Measurements from ENCODE around the gene BPIFB4. TPM values are rescaled to one million over a fixed set of nuclear protein-coding genes. Genes with fewer than 3 reads are reported as not detected.

Gene BPIFB4
- total and polyA plus RNA-seq, 10 donors: not detected

DNA sequence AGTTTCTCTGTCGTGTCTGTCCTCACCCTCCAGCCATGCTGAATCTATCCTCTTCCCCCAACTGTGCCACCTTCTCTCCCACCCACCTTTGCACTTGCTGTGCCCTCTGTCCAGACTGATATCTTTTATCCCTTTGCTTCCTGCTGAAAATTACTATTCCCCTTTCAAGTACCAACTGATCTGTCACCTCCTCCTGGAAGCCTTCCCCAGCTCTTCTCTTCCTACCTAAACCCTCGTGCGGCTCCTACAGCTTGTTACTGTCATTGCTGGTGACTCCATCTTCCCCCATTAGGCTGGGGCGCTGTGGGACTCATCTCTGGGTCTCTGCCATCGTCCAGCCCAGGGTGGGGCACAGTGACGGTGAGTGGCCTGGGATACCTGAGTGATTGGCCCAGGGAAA is 46.9 kb upstream of the BPIFB4 start:
- Histone ChIP-seq H3K36me3 (no peaks in the 10 kb centered on the region), H3K4me3 (no peak overlapping the region), H3K27ac (no peak overlapping the region), H3K27me3 (replicated peaks in 1 of 7) (peaks cover 0 to 8% (median 0%) of the 10 kb centered on the region in 7 donors), H3K4me1 (no peaks in the 10 kb centered on the region), H3K9me3 (peaks cover 0 to 11% (median 0%) of the 10 kb centered on the region in 8 donors)
- intact Hi-C loops (cut with DNase I; ENCODE audit: low total_unique reads): no loop called here
- TF ChIP-seq POLR2A (IDR thresholded peaks at IDR 0.05) (no peak), POLR2AphosphoS5 (IDR thresholded peaks at IDR 0.05) (no peak)
- TF ChIP-seq, protein P1, sequence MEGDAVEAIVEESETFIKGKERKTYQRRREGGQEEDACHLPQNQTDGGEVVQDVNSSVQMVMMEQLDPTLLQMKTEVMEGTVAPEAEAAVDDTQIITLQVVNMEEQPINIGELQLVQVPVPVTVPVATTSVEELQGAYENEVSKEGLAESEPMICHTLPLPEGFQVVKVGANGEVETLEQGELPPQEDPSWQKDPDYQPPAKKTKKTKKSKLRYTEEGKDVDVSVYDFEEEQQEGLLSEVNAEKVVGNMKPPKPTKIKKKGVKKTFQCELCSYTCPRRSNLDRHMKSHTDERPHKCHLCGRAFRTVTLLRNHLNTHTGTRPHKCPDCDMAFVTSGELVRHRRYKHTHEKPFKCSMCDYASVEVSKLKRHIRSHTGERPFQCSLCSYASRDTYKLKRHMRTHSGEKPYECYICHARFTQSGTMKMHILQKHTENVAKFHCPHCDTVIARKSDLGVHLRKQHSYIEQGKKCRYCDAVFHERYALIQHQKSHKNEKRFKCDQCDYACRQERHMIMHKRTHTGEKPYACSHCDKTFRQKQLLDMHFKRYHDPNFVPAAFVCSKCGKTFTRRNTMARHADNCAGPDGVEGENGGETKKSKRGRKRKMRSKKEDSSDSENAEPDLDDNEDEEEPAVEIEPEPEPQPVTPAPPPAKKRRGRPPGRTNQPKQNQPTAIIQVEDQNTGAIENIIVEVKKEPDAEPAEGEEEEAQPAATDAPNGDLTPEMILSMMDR (IDR thresholded peaks at IDR 0.05 in 8 of 11, conservative IDR thresholded peaks at IDR 0.05 in 3 of 11): no peak
- 72 to 89% (median 82%) methylated on average over 6 of the region's 6 CpGs for WGBS, 5 donors
- no peak for DNase-seq

GRCh38 chr20:33033381-33033780 is 46.1 kb upstream of the BPIFB4 start:
- Histone ChIP-seq H3K4me1 (no peaks in the 10 kb centered on the region), H3K27ac (no peak overlapping the region), H3K9me3 (peaks cover 0 to 11% (median 0%) of the 10 kb centered on the region in 8 donors), H3K4me3 (no peak overlapping the region), H3K36me3 (no peaks in the 10 kb centered on the region), H3K27me3 (replicated peaks in 1 of 7) (peaks cover 0 to under 1% (median 0%) of the 10 kb centered on the region in 7 donors)
- 62 to 78% (median 75%) methylated on average over 5 of the region's 5 CpGs for WGBS, 5 donors
- intact Hi-C loops (cut with DNase I; ENCODE audit: low total_unique reads): no loop called here
- no peak for DNase-seq
- TF ChIP-seq POLR2A (IDR thresholded peaks at IDR 0.05) (no peak), POLR2AphosphoS5 (IDR thresholded peaks at IDR 0.05) (no peak)
- TF ChIP-seq, protein P1 (IDR thresholded peaks at IDR 0.05 in 8 of 11, conservative IDR thresholded peaks at IDR 0.05 in 3 of 11): no peak

- TF ChIP-seq POLR2AphosphoS5 (IDR thresholded peaks at IDR 0.05): no peak
- Histone ChIP-seq H3K36me3 (no peaks in the 10 kb centered on the region), H3K27ac (no peak overlapping the region), H3K9me3 (peaks cover 0 to 11% (median 0%) of the 10 kb centered on the region in 8 donors), H3K4me3 (no peak overlapping the region), H3K27me3 (replicated peaks in 1 of 7) (no peaks in the 10 kb centered on the region), H3K4me1 (no peaks in the 10 kb centered on the region)
- intact Hi-C loops (cut with DNase I; ENCODE audit: low total_unique reads): no loop called here
- WGBS, 5 donors: 70 to 95% (median 86%) methylated on average over 5 of the region's 5 CpGs
- DNase-seq: no peak
Observed at GRCh38 chr20:33034115-33034514, 45.3 kb upstream of the BPIFB4 start.

DNA sequence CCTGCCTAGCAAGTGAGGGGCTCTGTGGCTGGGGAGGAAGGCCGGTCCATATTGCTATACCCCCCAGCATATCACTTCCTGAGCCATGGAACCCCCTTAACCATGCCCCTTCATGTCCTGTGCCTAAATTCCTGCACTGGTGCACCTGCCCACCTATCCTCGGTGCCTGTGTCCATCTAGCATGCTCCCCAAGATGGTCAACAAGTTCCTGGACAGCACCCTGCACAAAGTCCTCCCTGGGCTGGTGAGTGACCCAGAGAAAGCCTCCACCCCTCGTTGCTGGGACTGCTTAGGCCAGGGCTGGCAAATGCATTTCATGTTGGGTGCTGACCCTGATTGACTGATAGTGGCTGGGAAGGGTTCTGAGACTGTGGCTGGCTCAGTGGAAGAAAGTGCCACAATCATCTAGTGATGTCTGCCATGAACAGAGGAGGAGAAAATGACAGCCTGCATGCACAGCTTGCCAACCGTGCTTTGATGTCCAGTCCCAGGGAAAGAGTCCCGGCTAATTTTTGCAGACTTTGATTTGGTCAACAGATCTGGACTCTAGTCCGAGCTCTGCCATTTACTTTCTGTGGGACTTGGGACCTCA is 44.4 kb upstream of the BPIFB4 start:
- DNase-seq: no peak
- intact Hi-C loops (cut with DNase I; ENCODE audit: low total_unique reads): no loop called here
- H3K4me3 ChIP-seq: no peak overlapping the region
- no peaks in the 10 kb centered on the region for H3K4me1 ChIP-seq
- peaks cover 0 to 11% (median 0%) of the 10 kb centered on the region in 8 donors for H3K9me3 ChIP-seq
- no peaks in the 10 kb centered on the region for H3K27me3 ChIP-seq (replicated peaks in 1 of 7)
- TF ChIP-seq, protein P1 (IDR thresholded peaks at IDR 0.05 in 8 of 11, conservative IDR thresholded peaks at IDR 0.05 in 3 of 11): no peak
- TF ChIP-seq POLR2AphosphoS5 (IDR thresholded peaks at IDR 0.05) (no peak), POLR2A (IDR thresholded peaks at IDR 0.05) (no peak)
- no peak overlapping the region for H3K27ac ChIP-seq
- WGBS, 5 donors: 75 to 85% (median 81%) methylated on average over 5 to 6 of the region's 6 CpGs
- H3K36me3 ChIP-seq: no peaks in the 10 kb centered on the region
